Stomach (tissue), 9 donors: ENCODE data around the gene EP300. TPM values are rescaled to one million over a fixed set of nuclear protein-coding genes. Genes with fewer than 3 reads are reported as not detected.

Experiments used
- DNase-seq, 2 donors: peaks; one replicate each; pipeline versions ENCODE4 v3.0.0 to v3.0.0-alpha.2; 2013 to 2019
- H3K27ac ChIP-seq, 5 donors: fragments of 200-600 bp in 4 of 5; sonication (generic) in 4 of 5; one replicate each; pipeline ENCODE4 v1.5.1; 2013 to 2019; ENCODE audit warnings: mild to moderate bottlenecking in 1 of 5, moderate library complexity in 1 of 5
- H3K27me3 ChIP-seq, 3 donors: fragments of 200-600 bp; sonication (generic); one replicate each; pipeline ENCODE4 v1.5.1; 2017 to 2019; ENCODE audit warnings: mixed run types in 1 of 3
- H3K36me3 ChIP-seq, 4 donors: fragments of 200-600 bp; sonication (generic); 1 replicate in 3 of 4; 2 replicates in 1 of 4; pipeline ENCODE4 v1.5.1; 2016 to 2019
- H3K4me1 ChIP-seq, 4 donors: fragments of 200-600 bp; sonication (generic); one replicate each; pipeline ENCODE4 v1.5.1; 2016 to 2019
- H3K4me3 ChIP-seq, 4 donors: fragments of 200-600 bp; sonication (generic) in 3 of 4; one replicate each; pipeline ENCODE4 v1.5.1; 2016 to 2019; ENCODE audit warnings: mild to moderate bottlenecking in 1 of 4
- H3K9me3 ChIP-seq, 4 donors: fragments of 200-600 bp; sonication (generic); one replicate each; pipeline ENCODE4 v1.5.1; 2016 to 2019
- CTCF ChIP-seq, 7 experiments: fragments of 450-650 bp in 4 of 7; fragments of 200-600 bp in 3 of 7; sonication (generic) in 3 of 7; IDR thresholded peaks; one replicate each; pipeline ENCODE4 v1.5.1; 2016 to 2019; ENCODE audit warnings: antibody characterized with exemption in 7 of 7, control low read depth in 2 of 7, mild to moderate bottlenecking in 1 of 7
- EP300 ChIP-seq: sonication (generic); formaldehyde crosslinking; IDR thresholded peaks from one replicate; pipeline ENCODE4 v1.6.1; 2017; ENCODE audit warnings: antibody characterized with exemption
- POLR2A ChIP-seq, 4 donors: fragments of 450-650 bp; IDR thresholded peaks; one replicate each; pipeline ENCODE4 v1.6.1; 2016; ENCODE audit warnings: antibody characterized with exemption in 4 of 4, control low read depth in 2 of 4, mild to moderate bottlenecking in 1 of 4, moderate library complexity in 1 of 4
- POLR2AphosphoS5 ChIP-seq, 3 donors: sonication (generic); formaldehyde crosslinking; IDR thresholded peaks; one replicate each; pipeline ENCODE4 v1.6.1; 2016; ENCODE audit warnings: antibody characterized with exemption in 3 of 3
- WGBS, 5 donors: extraction: QIAGEN DNeasy Blood & Tissue Kit in 3 of 5; methylation state at CpG; one replicate each; pipeline versions ENCODE4 v1.1.5 to v1.1.7; 2013 to 2018; 5-methylcytosine and 5-hydroxymethylcytosine counted together
- intact Hi-C: fragments of 100-400 bp; cut with DNase I; formaldehyde crosslinking; loops from one replicate; pipeline ENCODE4 v1.15.1; 2023; ENCODE audit warnings: low total_unique reads
- polyA plus RNA-seq, 3 donors: library from polyadenylated mRNA; stranded (reverse); fragments of 200-250 nt; gene quantifications; one replicate each; pipeline ENCODE4 v1.2.3, GENCODE V29; 2013
- total RNA-seq, 5 donors: library from RNA; depleted of rRNA; stranded (reverse); fragments of >200 nt; gene quantifications; one replicate each; pipeline versions ENCODE4 v1.1.0 to v1.2.3, GENCODE V29; 2014 to 2016
- donor health status: healthy with polysubstance abuse.
- donor health status: Bipolar disorder and iron deficiency.
- donor health status: healthy.

The EP300 gene
- total and polyA plus RNA-seq, 8 donors = 4.3 to 164 (median 81.5) TPM

GRCh38 chr22:41117127-41117965, 25.0 kb downstream of the EP300 start:
- DNase-seq = no peak
- Histone ChIP-seq H3K4me3 (no peak overlapping the region), H3K9me3 (no peaks in the 10 kb centered on the region), H3K27me3 (no peaks in the 10 kb centered on the region), H3K36me3 (peaks cover 15 to 51% (median 49%) of the 10 kb centered on the region in 4 donors), H3K4me1 (peaks cover 3 to 56% (median 24%) of the 10 kb centered on the region in 4 donors), H3K27ac (no peak overlapping the region)
- TF ChIP-seq CTCF (IDR thresholded peaks at IDR 0.05) (no peak), POLR2AphosphoS5 (IDR thresholded peaks at IDR 0.05) (no peak), EP300 (no peak), POLR2A (IDR thresholded peaks at IDR 0.05) (no peak)
- WGBS, 5 donors = 80 to 91% (median 84%) methylated on average over 9 of the region's 9 CpGs
- intact Hi-C loops = no loop called here

- intact Hi-C loops = no loop called here
- H3K4me1 ChIP-seq = peaks cover 0 to 40% (median 9%) of the 10 kb centered on the region in 4 donors
- TF ChIP-seq POLR2AphosphoS5 (IDR thresholded peaks at IDR 0.05) (no peak), EP300 (no peak), CTCF (IDR thresholded peaks at IDR 0.05) (no peak)
- no peak overlapping the region for H3K4me3 ChIP-seq
- peaks cover 31 to 78% (median 73%) of the 10 kb centered on the region in 4 donors for H3K36me3 ChIP-seq
- H3K27ac ChIP-seq = no peak overlapping the region
- no peaks in the 10 kb centered on the region for H3K27me3 ChIP-seq
- no peaks in the 10 kb centered on the region for H3K9me3 ChIP-seq
- DNase-seq = no peak
- WGBS, 5 donors = 71 to 93% (median 83%) methylated on average over 2 of the region's 2 CpGs
These were observed 30.8 kb downstream of the EP300 start for GRCh38 chr22:41123151-41123550.

- Histone ChIP-seq H3K4me1 (peaks cover 0 to 40% (median 9%) of the 10 kb centered on the region in 4 donors), H3K27me3 (no peaks in the 10 kb centered on the region), H3K9me3 (no peaks in the 10 kb centered on the region), H3K27ac (no peak overlapping the region), H3K36me3 (peaks cover 40 to 78% (median 73%) of the 10 kb centered on the region in 4 donors), H3K4me3 (no peak overlapping the region)
- intact Hi-C loops = no loop called here
- 88 to 99% (median 96%) methylated on average over 9 of the region's 9 CpGs for WGBS, 5 donors
- no peak for DNase-seq
- TF ChIP-seq POLR2AphosphoS5 (IDR thresholded peaks at IDR 0.05) (no peak), CTCF (IDR thresholded peaks at IDR 0.05) (no peak), EP300 (no peak)
These were observed 31.7 kb downstream of the EP300 start for GRCh38 chr22:41124086-41124485.

- Histone ChIP-seq H3K36me3 (peaks cover 69 to 89% (median 81%) of the 10 kb centered on the region in 4 donors), H3K9me3 (no peaks in the 10 kb centered on the region), H3K4me3 (no peak overlapping the region), H3K27ac (no peak overlapping the region), H3K4me1 (peaks cover 0 to 19% (median 5%) of the 10 kb centered on the region in 4 donors), H3K27me3 (no peaks in the 10 kb centered on the region)
- 88 to 96% (median 95%) methylated on average over 5 of the region's 5 CpGs for WGBS, 5 donors
- intact Hi-C loops = no loop called here
- peak in 1 of 2 donors; percentile 6 for DNase-seq
- TF ChIP-seq POLR2AphosphoS5 (IDR thresholded peaks at IDR 0.05) = no peak
- TF ChIP-seq POLR2A (IDR thresholded peaks at IDR 0.05) = no peak
These were observed 35.1 kb downstream of the EP300 start for GRCh38 chr22:41127451-41127850.

- Histone ChIP-seq H3K4me1 (peaks cover 0 to 12% (median 3%) of the 10 kb centered on the region in 4 donors), H3K9me3 (no peaks in the 10 kb centered on the region), H3K4me3 (no peak overlapping the region), H3K27ac (no peak overlapping the region), H3K27me3 (no peaks in the 10 kb centered on the region), H3K36me3 (peaks cover 77 to 100% (median 90%) of the 10 kb centered on the region in 4 donors)
- intact Hi-C loops = no loop called here
- no peak for TF ChIP-seq EP300
- TF ChIP-seq POLR2A (IDR thresholded peaks at IDR 0.05) = no peak
- TF ChIP-seq POLR2AphosphoS5 (IDR thresholded peaks at IDR 0.05) = no peak
- TF ChIP-seq CTCF (IDR thresholded peaks at IDR 0.05) = no peak
- 92 to 97% (median 96%) methylated on average over 14 of the region's 14 CpGs for WGBS, 5 donors
- no peak for DNase-seq
These were observed 36.2 kb downstream of the EP300 start for GRCh38 chr22:41128606-41129005.
